Measurements from ENCODE around the gene SLC6A5. TPM values are rescaled to one million over a fixed set of nuclear protein-coding genes. Genes with fewer than 3 reads are reported as not detected.

SLC6A5 gene
- total RNA-seq, 1 experiment from 2014 or later = not detected

GRCh38 chr11:20676658-20677057 lies 77.2 kb downstream of the SLC6A5 start:
- H3K27me3 ChIP-seq (ENCODE audit: control insufficient read depth, insufficient read depth, low read length) = peaks cover 15% of the 10 kb centered on the region
- ChIA-PET CTCF (no interaction called here), POLR2A (no interaction called here)
- H3K27ac ChIP-seq (ENCODE audit: low read length) = no peak overlapping the region
- intact Hi-C loops (cut with micrococcal nuclease; ENCODE audit: unreplicated experiment) = no loop called here
- TF ChIP-seq TCF7L2 (IDR thresholded peaks at IDR 0.05; ENCODE audit: low read depth, low read length) (no peak), CTCF (IDR thresholded peaks at IDR 0.05) (no peak), POLR2AphosphoS5 (IDR thresholded peaks at IDR 0.05; ENCODE audit: low read depth, low read length) (no peak), SIN3A (IDR thresholded peaks at IDR 0.05; ENCODE audit: borderline replicate concordance, insufficient read depth, low read depth, low read length) (no peak)
- TF ChIP-seq, protein P1, sequence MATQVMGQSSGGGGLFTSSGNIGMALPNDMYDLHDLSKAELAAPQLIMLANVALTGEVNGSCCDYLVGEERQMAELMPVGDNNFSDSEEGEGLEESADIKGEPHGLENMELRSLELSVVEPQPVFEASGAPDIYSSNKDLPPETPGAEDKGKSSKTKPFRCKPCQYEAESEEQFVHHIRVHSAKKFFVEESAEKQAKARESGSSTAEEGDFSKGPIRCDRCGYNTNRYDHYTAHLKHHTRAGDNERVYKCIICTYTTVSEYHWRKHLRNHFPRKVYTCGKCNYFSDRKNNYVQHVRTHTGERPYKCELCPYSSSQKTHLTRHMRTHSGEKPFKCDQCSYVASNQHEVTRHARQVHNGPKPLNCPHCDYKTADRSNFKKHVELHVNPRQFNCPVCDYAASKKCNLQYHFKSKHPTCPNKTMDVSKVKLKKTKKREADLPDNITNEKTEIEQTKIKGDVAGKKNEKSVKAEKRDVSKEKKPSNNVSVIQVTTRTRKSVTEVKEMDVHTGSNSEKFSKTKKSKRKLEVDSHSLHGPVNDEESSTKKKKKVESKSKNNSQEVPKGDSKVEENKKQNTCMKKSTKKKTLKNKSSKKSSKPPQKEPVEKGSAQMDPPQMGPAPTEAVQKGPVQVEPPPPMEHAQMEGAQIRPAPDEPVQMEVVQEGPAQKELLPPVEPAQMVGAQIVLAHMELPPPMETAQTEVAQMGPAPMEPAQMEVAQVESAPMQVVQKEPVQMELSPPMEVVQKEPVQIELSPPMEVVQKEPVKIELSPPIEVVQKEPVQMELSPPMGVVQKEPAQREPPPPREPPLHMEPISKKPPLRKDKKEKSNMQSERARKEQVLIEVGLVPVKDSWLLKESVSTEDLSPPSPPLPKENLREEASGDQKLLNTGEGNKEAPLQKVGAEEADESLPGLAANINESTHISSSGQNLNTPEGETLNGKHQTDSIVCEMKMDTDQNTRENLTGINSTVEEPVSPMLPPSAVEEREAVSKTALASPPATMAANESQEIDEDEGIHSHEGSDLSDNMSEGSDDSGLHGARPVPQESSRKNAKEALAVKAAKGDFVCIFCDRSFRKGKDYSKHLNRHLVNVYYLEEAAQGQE (IDR thresholded peaks at IDR 0.05; ENCODE audit: insufficient read depth in 1 of 2, low read depth in 2 of 2, low read length in 1 of 2) = no peak
- BruUV-seq (replicated peaks) = no TSS peak
- ATAC-seq (no peak), DNase-seq (ENCODE audit: low read depth, low spot score) (no peak)
- in situ Hi-C loops (cut with HindIII; ENCODE audit: low pct_unique_long_range_greater_than_20kb, low sequenced_read_pairs) = no loop called here
- no peak overlapping the region for H3K4me3 ChIP-seq (ENCODE audit: low read depth in 2 of 2, low read length in 2 of 2)
- H3K36me3 ChIP-seq (ENCODE audit: control insufficient read depth, insufficient read depth, low read length) = no peaks in the 10 kb centered on the region
- no peaks in the 10 kb centered on the region for H3K9me3 ChIP-seq (ENCODE audit: control insufficient read depth, insufficient read depth, low read depth, low read length)
- no peaks in the 10 kb centered on the region for H3K4me1 ChIP-seq (ENCODE audit: control insufficient read depth, insufficient read depth, low read length)

DNA sequence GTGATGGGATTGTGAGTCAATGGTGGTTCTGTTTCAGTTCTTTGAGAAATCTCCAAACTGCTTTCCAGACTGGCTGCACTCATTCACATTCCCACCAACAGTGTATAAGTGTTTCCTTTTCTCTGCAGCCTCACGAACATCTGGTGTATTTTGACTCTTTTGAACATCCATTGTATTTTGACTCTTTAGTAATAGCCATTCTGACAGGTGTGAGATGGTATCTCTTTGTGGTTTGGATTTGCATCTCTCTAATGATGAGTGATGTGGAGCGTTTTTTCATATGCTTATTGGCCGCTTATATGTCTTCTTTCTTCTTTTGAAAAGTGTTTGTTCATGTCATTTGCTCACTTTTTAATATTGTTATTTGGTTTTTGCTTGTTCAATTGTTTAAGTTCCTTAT lies 89.4 kb downstream of the SLC6A5 start:
- Histone ChIP-seq H3K27me3 (ENCODE audit: control insufficient read depth, insufficient read depth, low read length) (no peaks in the 10 kb centered on the region), H3K36me3 (ENCODE audit: control insufficient read depth, insufficient read depth, low read length) (no peaks in the 10 kb centered on the region), H3K27ac (ENCODE audit: low read length) (no peak overlapping the region), H3K4me3 (ENCODE audit: low read depth in 2 of 2, low read length in 2 of 2) (no peak overlapping the region), H3K9me3 (ENCODE audit: control insufficient read depth, insufficient read depth, low read depth, low read length) (no peaks in the 10 kb centered on the region), H3K4me1 (ENCODE audit: control insufficient read depth, insufficient read depth, low read length) (no peaks in the 10 kb centered on the region)
- ChIA-PET CTCF (no interaction called here), POLR2A (no interaction called here)
- in situ Hi-C loops (cut with HindIII; ENCODE audit: low pct_unique_long_range_greater_than_20kb, low sequenced_read_pairs) = no loop called here
- TF ChIP-seq TCF7L2 (IDR thresholded peaks at IDR 0.05; ENCODE audit: low read depth, low read length) (no peak), SIN3A (IDR thresholded peaks at IDR 0.05; ENCODE audit: borderline replicate concordance, insufficient read depth, low read depth, low read length) (no peak), POLR2AphosphoS5 (IDR thresholded peaks at IDR 0.05; ENCODE audit: low read depth, low read length) (no peak), CTCF (IDR thresholded peaks at IDR 0.05) (no peak)
- TF ChIP-seq, protein P1 (IDR thresholded peaks at IDR 0.05; ENCODE audit: insufficient read depth in 1 of 2, low read depth in 2 of 2, low read length in 1 of 2) = no peak
- ATAC-seq (no peak), DNase-seq (ENCODE audit: low read depth, low spot score) (no peak)
- intact Hi-C loops (cut with micrococcal nuclease; ENCODE audit: unreplicated experiment) = loop anchor here (10.0 kb wide), 1 partner anchor 1354 kb away; no protein-coding TSS in a partner anchor
- BruUV-seq (replicated peaks) = no TSS peak

All from Panc1 (cell line).